Astrocyte (in vitro differentiated cells and primary cell): ENCODE data around the gene GMNN. TPM values are rescaled to one million over a fixed set of nuclear protein-coding genes. Genes with fewer than 3 reads are reported as not detected.
"Not testable (repeated sequence)": the region's sequence is repeated elsewhere in the genome, so short reads cannot be mapped to it uniquely, and the experiment has no call there.

Source experiments
- DNase-seq: peaks from one replicate; pipeline ENCODE4 v3.0.0-alpha.2; 2010; ENCODE audit warnings: low read depth
- FAIRE-seq: peaks from 2 replicates; lab custom pipeline; 2011; peaks lifted over from hg19 to GRCh38; lab: Jason Lieb, UNC
- H2AFZ ChIP-seq: 2 replicates; pipeline ENCODE4 v1.6.0; 2012; ENCODE audit warnings: low read depth, low read length, inconsistent platforms
- H3K27ac ChIP-seq: 2 replicates; pipeline ENCODE4 v1.5.1; 2011; ENCODE audit warnings: low read depth, low read length, inconsistent platforms
- H3K27me3 ChIP-seq: 2 replicates; pipeline ENCODE4 v1.6.0; 2011; ENCODE audit warnings: low read length, inconsistent platforms; ENCODE audit not compliant: insufficient read depth
- H3K36me3 ChIP-seq: 2 replicates; pipeline ENCODE4 v1.5.1; 2011; ENCODE audit warnings: low read length, inconsistent platforms; ENCODE audit not compliant: insufficient read depth
- H3K4me1 ChIP-seq: 2 replicates; pipeline ENCODE4 v1.5.1; 2011; ENCODE audit warnings: low read length, inconsistent platforms; ENCODE audit not compliant: insufficient read depth
- H3K4me2 ChIP-seq: 2 replicates; pipeline ENCODE4 v1.6.0; 2012; ENCODE audit warnings: low read length, inconsistent platforms
- H3K4me3 ChIP-seq: 2 replicates; pipeline ENCODE4 v1.5.1; 2011; ENCODE audit warnings: low read depth, mild to moderate bottlenecking, low read length, inconsistent platforms; ENCODE audit not compliant: insufficient read depth
- H3K79me2 ChIP-seq: 2 replicates; pipeline ENCODE4 v1.6.0; 2012; ENCODE audit warnings: mild to moderate bottlenecking, low read length, inconsistent platforms; ENCODE audit not compliant: insufficient read depth
- H3K9ac ChIP-seq: 2 replicates; pipeline ENCODE4 v1.6.0; 2012; ENCODE audit warnings: mild to moderate bottlenecking, low read length, inconsistent platforms
- H3K9me3 ChIP-seq: 2 replicates; pipeline ENCODE4 v1.5.1; 2012; ENCODE audit warnings: low read depth, mild to moderate bottlenecking, low read length, inconsistent platforms; ENCODE audit not compliant: insufficient read depth
- H4K20me1 ChIP-seq: 2 replicates; pipeline ENCODE4 v1.6.0; 2012; ENCODE audit warnings: low read length, inconsistent platforms; ENCODE audit not compliant: insufficient read depth
- H3K27ac Mint-ChIP-seq: one replicate; pipeline ENCODE4 v1.8.0; 2021; ENCODE audit warnings: mild to moderate bottlenecking, mixed read lengths; ENCODE audit not compliant: unreplicated experiment
- H3K27me3 Mint-ChIP-seq: one replicate; pipeline ENCODE4 v1.8.0; 2021; ENCODE audit warnings: low read depth, mixed read lengths; ENCODE audit not compliant: unreplicated experiment
- H3K36me3 Mint-ChIP-seq: one replicate; pipeline ENCODE4 v1.8.0; 2021; ENCODE audit warnings: low read depth, mixed read lengths; ENCODE audit not compliant: unreplicated experiment
- H3K4me1 Mint-ChIP-seq: one replicate; pipeline ENCODE4 v1.8.0; 2021; ENCODE audit warnings: low read depth, mixed read lengths; ENCODE audit not compliant: unreplicated experiment
- H3K4me3 Mint-ChIP-seq: one replicate; pipeline ENCODE4 v1.8.0; 2021; ENCODE audit warnings: mild to moderate bottlenecking, moderate library complexity, mixed read lengths; ENCODE audit not compliant: unreplicated experiment
- H3K9me3 Mint-ChIP-seq: one replicate; pipeline ENCODE4 v1.8.0; 2021; ENCODE audit warnings: mild to moderate bottlenecking, mixed read lengths; ENCODE audit not compliant: unreplicated experiment
- EZH2 ChIP-seq: IDR thresholded peaks from 2 replicates; pipeline ENCODE4 v1.6.1; 2012; ENCODE audit warnings: mild to moderate bottlenecking, low read length, inconsistent platforms; ENCODE audit not compliant: insufficient read depth
- total RNA-seq: library from RNA; stranded (reverse); gene quantifications from 2 replicates; pipeline ENCODE4 v1.2.1, GENCODE V29; 2021
- TF ChIP-seq, protein P1 (sequence below): IDR thresholded peaks from 2 replicates; pipeline ENCODE4 v1.5.1; 2011; ENCODE audit warnings: low read depth, mild to moderate bottlenecking, inconsistent platforms, low read length, moderate library complexity; ENCODE audit not compliant: insufficient read depth

Gene GMNN
- total RNA-seq, 1 donor from 2014 or later, result 16.4 TPM

DNA sequence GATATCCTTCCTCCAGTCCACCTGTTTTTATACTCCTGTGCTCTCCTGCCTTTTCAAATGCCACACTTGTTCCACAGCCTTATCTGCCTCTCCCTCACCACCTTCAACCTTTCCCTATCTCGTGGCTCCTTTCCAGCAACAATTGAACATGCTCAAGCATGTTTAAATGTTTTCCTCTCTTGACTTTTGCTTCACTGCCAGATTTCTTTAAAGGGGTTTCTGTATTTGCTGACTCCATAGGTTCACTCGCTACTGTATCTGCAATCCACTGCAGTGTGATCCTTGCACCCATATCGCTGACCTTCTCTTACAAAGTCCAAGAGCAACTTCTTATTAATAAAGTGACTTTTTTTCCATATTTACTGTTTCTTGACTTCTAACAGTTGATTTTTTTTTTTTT is 11.2 kb upstream of the GMNN start:
- Mint-ChIP-seq H3K9me3 (no peaks in the 10 kb centered on the region), H3K27ac (no peak overlapping the region), H3K4me3 (no peak overlapping the region), H3K27me3 (no peaks in the 10 kb centered on the region), H3K36me3 (no peaks in the 10 kb centered on the region), H3K4me1 (peaks cover 2% of the 10 kb centered on the region)
- H3K36me3 ChIP-seq, result no peaks in the 10 kb centered on the region
- TF ChIP-seq EZH2, result no peak
- TF ChIP-seq, protein P1, sequence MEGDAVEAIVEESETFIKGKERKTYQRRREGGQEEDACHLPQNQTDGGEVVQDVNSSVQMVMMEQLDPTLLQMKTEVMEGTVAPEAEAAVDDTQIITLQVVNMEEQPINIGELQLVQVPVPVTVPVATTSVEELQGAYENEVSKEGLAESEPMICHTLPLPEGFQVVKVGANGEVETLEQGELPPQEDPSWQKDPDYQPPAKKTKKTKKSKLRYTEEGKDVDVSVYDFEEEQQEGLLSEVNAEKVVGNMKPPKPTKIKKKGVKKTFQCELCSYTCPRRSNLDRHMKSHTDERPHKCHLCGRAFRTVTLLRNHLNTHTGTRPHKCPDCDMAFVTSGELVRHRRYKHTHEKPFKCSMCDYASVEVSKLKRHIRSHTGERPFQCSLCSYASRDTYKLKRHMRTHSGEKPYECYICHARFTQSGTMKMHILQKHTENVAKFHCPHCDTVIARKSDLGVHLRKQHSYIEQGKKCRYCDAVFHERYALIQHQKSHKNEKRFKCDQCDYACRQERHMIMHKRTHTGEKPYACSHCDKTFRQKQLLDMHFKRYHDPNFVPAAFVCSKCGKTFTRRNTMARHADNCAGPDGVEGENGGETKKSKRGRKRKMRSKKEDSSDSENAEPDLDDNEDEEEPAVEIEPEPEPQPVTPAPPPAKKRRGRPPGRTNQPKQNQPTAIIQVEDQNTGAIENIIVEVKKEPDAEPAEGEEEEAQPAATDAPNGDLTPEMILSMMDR, result no peak
- no peak overlapping the region for H2AFZ ChIP-seq
- FAIRE-seq (no peak), DNase-seq (no peak)
- no peak overlapping the region for H3K4me2 ChIP-seq
- no peak overlapping the region for H3K9ac ChIP-seq
- H3K4me3 ChIP-seq, result no peak overlapping the region
- no peaks in the 10 kb centered on the region for H4K20me1 ChIP-seq
- H3K79me2 ChIP-seq, result no peaks in the 10 kb centered on the region
- no peaks in the 10 kb centered on the region for H3K9me3 ChIP-seq
- no peaks in the 10 kb centered on the region for H3K27me3 ChIP-seq
- H3K27ac ChIP-seq, result no peak overlapping the region
- no peaks in the 10 kb centered on the region for H3K4me1 ChIP-seq

GRCh38 chr6:24764833-24765828 is 9.6 kb upstream of the GMNN start:
- H3K9me3 ChIP-seq, H3K27me3 ChIP-seq, H4K20me1 ChIP-seq, FAIRE-seq, H3K27me3 Mint-ChIP-seq, H2AFZ ChIP-seq, H3K79me2 ChIP-seq, H3K27ac Mint-ChIP-seq, H3K27ac ChIP-seq, H3K4me3 Mint-ChIP-seq, H3K4me1 ChIP-seq, H3K36me3 ChIP-seq, H3K9me3 Mint-ChIP-seq, H3K36me3 Mint-ChIP-seq, DNase-seq, H3K9ac ChIP-seq, H3K4me1 Mint-ChIP-seq, H3K4me2 ChIP-seq, H3K4me3 ChIP-seq: not testable (repeated sequence)

DNA sequence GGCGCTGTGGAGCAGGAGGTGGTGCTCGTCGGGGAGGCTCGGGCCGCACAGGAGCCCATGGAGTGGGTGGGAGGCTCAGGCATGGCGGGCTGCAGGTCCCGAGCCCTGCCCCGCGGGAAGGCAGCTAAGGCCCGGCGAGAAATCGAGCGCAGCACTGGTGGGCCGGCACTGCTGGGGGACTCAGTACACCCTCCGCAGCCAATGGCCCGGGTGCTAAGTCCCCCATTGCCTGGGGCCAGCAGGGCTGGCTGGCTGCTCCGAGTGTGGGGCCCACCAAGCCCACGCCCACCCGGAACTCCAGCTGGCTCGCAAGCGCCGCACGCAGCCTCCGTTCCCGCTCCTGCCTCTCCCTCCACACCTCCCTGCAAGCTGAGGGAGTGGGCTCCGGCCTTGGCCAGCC is 8.8 kb upstream of the GMNN start:
- not testable (repeated sequence) for H3K79me2 ChIP-seq, FAIRE-seq

More for the DNA sequence above, 8.8 kb upstream of the GMNN start:
- not testable (repeated sequence) for DNase-seq, H3K9me3 ChIP-seq, H3K4me3 ChIP-seq, H3K9ac ChIP-seq, H3K36me3 Mint-ChIP-seq, H3K4me2 ChIP-seq, H3K4me1 ChIP-seq, H3K27ac Mint-ChIP-seq, H2AFZ ChIP-seq, H3K27me3 Mint-ChIP-seq, H3K9me3 Mint-ChIP-seq, H3K27me3 ChIP-seq, H3K36me3 ChIP-seq, H4K20me1 ChIP-seq, H3K4me3 Mint-ChIP-seq, H3K4me1 Mint-ChIP-seq, H3K27ac ChIP-seq
